NCI-H2227 treated with DMSO at 0.1 percent for 48 hours (cell line): ENCODE data around the gene TMEM259.

Experiments used
- DNase-seq: peaks from one replicate; lab custom pipeline; 2025; lab: John Stamatoyannopoulos, UW

The TMEM259 gene

GRCh38 chr19:988510-988909 is 32.4 kb downstream of the TMEM259 start:
- no peak for DNase-seq

- no peak for DNase-seq
Measured at GRCh38 chr19:988081-988480, 32.8 kb downstream of the TMEM259 start.

- DNase-seq, result no peak
Measured at GRCh38 chr19:986083-986482, 34.8 kb downstream of the TMEM259 start.

- peak; percentile 64 for DNase-seq
Measured at GRCh38 chr19:984165-984967, 36.6 kb downstream of the TMEM259 start, which contains the start of gene WDR18. TSS of gene WDR18 (plus strand) at chr19:984345. CDS start at chr19:984354, 9 bp downstream.

GRCh38 chr19:982567-983170 is 38.3 kb downstream of the TMEM259 start:
- peak; percentile 8 for DNase-seq

- DNase-seq, result no peak
Measured at GRCh38 chr19:980133-980998, 40.6 kb downstream of the TMEM259 start.

GRCh38 chr19:979318-979741 is 41.6 kb downstream of the TMEM259 start:
- DNase-seq, result no peak

- no peak for DNase-seq
Measured at GRCh38 chr19:977058-977464, 43.9 kb downstream of the TMEM259 start.

- no peak for DNase-seq
Measured at GRCh38 chr19:976476-976875, 44.4 kb downstream of the TMEM259 start.

GRCh38 chr19:974564-975257 is 46.2 kb downstream of the TMEM259 start:
- DNase-seq, result no peak

- no peak for DNase-seq
Measured at GRCh38 chr19:973726-974563, 47.0 kb downstream of the TMEM259 start.

GRCh38 chr19:972281-972680 is 48.6 kb downstream of the TMEM259 start:
- no peak for DNase-seq

GRCh38 chr19:971795-972194 is 49.1 kb downstream of the TMEM259 start:
- DNase-seq, result no peak

- no peak for DNase-seq
Measured at GRCh38 chr19:970695-971094, 50.2 kb downstream of the TMEM259 start.

GRCh38 chr19:966485-967088 is 54.3 kb downstream of the TMEM259 start:
- no peak for DNase-seq

GRCh38 chr19:964761-965694 is 55.9 kb downstream of the TMEM259 start:
- DNase-seq, result no peak

- no peak for DNase-seq
Measured at GRCh38 chr19:964116-964520, 56.8 kb downstream of the TMEM259 start.

- DNase-seq, result no peak
Measured at GRCh38 chr19:963486-963951, 57.4 kb downstream of the TMEM259 start.

GRCh38 chr19:962683-963400 is 58.1 kb downstream of the TMEM259 start:
- no peak for DNase-seq
